Smooth muscle cell (in vitro differentiated cells): ENCODE data around the gene RNF227. TPM values are rescaled to one million over a fixed set of nuclear protein-coding genes. Genes with fewer than 3 reads are reported as not detected.

Source experiments
- DNase-seq: peaks from one replicate; lab custom pipeline; 2025; ENCODE audit not compliant: unreplicated experiment; lab: John Stamatoyannopoulos, UW
- H2AFZ ChIP-seq: fragments of 200-600 bp; sonication (generic); 2 replicates; pipeline ENCODE4 v1.6.0; 2016; ENCODE audit warnings: antibody characterized with exemption, low read depth, mild to moderate bottlenecking
- H3F3A ChIP-seq: fragments of 200-600 bp; sonication (generic); 2 replicates; pipeline ENCODE4 v1.6.0; 2017; ENCODE audit warnings: antibody characterized with exemption, low read depth
- H3K27ac ChIP-seq: fragments of 200-600 bp; sonication (generic); 2 replicates; pipeline ENCODE4 v1.5.1; 2016; ENCODE audit warnings: low read depth, mild to moderate bottlenecking
- H3K27me3 ChIP-seq: fragments of 200-600 bp; sonication (generic); 2 replicates; pipeline ENCODE4 v1.6.1; 2016; ENCODE audit warnings: low read depth, mild to moderate bottlenecking
- H3K36me3 ChIP-seq: fragments of 200-600 bp; sonication (generic); 2 replicates; pipeline ENCODE4 v1.5.1; 2016; ENCODE audit warnings: low read depth
- H3K4me1 ChIP-seq: fragments of 200-600 bp; sonication (generic); 2 replicates; pipeline ENCODE4 v1.5.1; 2016; ENCODE audit warnings: low read depth
- H3K4me2 ChIP-seq: fragments of 200-600 bp; sonication (generic); 2 replicates; pipeline ENCODE4 v1.6.0; 2016; ENCODE audit warnings: mild to moderate bottlenecking
- H3K4me3 ChIP-seq: fragments of 200-600 bp; sonication (generic); 2 replicates; pipeline ENCODE4 v1.5.1; 2016; ENCODE audit warnings: mild to moderate bottlenecking
- H3K79me2 ChIP-seq: fragments of 200-600 bp; sonication (generic); 2 replicates; pipeline ENCODE4 v1.6.0; 2016; ENCODE audit warnings: low read depth, mild to moderate bottlenecking
- H3K9ac ChIP-seq: fragments of 200-600 bp; sonication (generic); 2 replicates; pipeline ENCODE4 v1.6.0; 2016; ENCODE audit warnings: low read depth
- H3K9me3 ChIP-seq: fragments of 200-600 bp; sonication (generic); replicated peaks from 2 replicates; pipeline ENCODE4 v1.5.1; 2016; ENCODE audit warnings: low read depth
- H4K20me1 ChIP-seq: fragments of 200-600 bp; sonication (generic); 2 replicates; pipeline ENCODE4 v1.6.0; 2016; ENCODE audit warnings: low read depth
- CTCF ChIP-seq: fragments of 200-600 bp; sonication (generic); IDR thresholded peaks from 2 replicates; pipeline ENCODE4 v1.5.1; 2017; ENCODE audit warnings: borderline replicate concordance, mild to moderate bottlenecking, antibody characterized with exemption; ENCODE audit not compliant: insufficient read depth, poor library complexity, severe bottlenecking
- whole genome bisulfite sequencing: methylation state at CpG from one replicate; pipeline ENCODE4 v1.1.7; 2016; ENCODE audit warnings: low lambda C conversion rate; 5-methylcytosine and 5-hydroxymethylcytosine counted together
- polyA plus RNA-seq: library from polyadenylated mRNA; unstranded; fragments of >200 nt; fragmentation: Nextera tagmentation; extraction: Ambion mirVana; gene quantifications from 2 replicates; pipeline ENCODE4 v1.2.1, GENCODE V29; 2016
- total RNA-seq: library from RNA; depleted of rRNA; stranded (reverse); fragments of >200 nt; gene quantifications from 2 replicates; pipeline ENCODE4 v1.2.3, GENCODE V29; 2014

Gene RNF227
- total and polyA plus RNA-seq, 2 experiments from 2014 or later, result 3.4 to 3.5 TPM

GRCh38 chr17:7903154-7904103 lies 12.7 kb downstream of the RNF227 start:
- H3K79me2 ChIP-seq, result no peaks in the 10 kb centered on the region
- H3K4me2 ChIP-seq, result no peak overlapping the region
- no peak for DNase-seq
- H2AFZ ChIP-seq, result no peak overlapping the region
- no peak overlapping the region for H3K9ac ChIP-seq
- H3K9me3 ChIP-seq, result no peaks in the 10 kb centered on the region
- no peaks in the 10 kb centered on the region for H3F3A ChIP-seq
- H3K27me3 ChIP-seq, result no peaks in the 10 kb centered on the region
- TF ChIP-seq CTCF, result no peak
- 87% methylated on average over 22 of the region's 22 CpGs for WGBS
- H3K27ac ChIP-seq, result no peak overlapping the region
- no peaks in the 10 kb centered on the region for H4K20me1 ChIP-seq
- H3K4me1 ChIP-seq, result peaks cover 12% of the 10 kb centered on the region
- peaks cover 7% of the 10 kb centered on the region for H3K36me3 ChIP-seq
- no peak overlapping the region for H3K4me3 ChIP-seq

GRCh38 chr17:7897773-7898172 lies 18.3 kb downstream of the RNF227 start:
- Histone ChIP-seq H3K4me3 (no peak overlapping the region), H3F3A (no peaks in the 10 kb centered on the region), H3K4me2 (no peak overlapping the region), H4K20me1 (no peaks in the 10 kb centered on the region), H3K27ac (no peak overlapping the region), H3K27me3 (no peaks in the 10 kb centered on the region), H3K36me3 (peaks cover 5% of the 10 kb centered on the region), H3K4me1 (no peaks in the 10 kb centered on the region), H3K9ac (no peak overlapping the region), H2AFZ (no peak overlapping the region), H3K9me3 (no peaks in the 10 kb centered on the region), H3K79me2 (no peaks in the 10 kb centered on the region)
- no peak for DNase-seq
- peak; percentile 50 for TF ChIP-seq CTCF
- 55% methylated on average over 6 of the region's 6 CpGs for WGBS

- WGBS, result 94% methylated on average over 13 of the region's 13 CpGs
- H3K36me3 ChIP-seq, result peaks cover 5% of the 10 kb centered on the region
- H3K4me3 ChIP-seq, result no peak overlapping the region
- H2AFZ ChIP-seq, result no peak overlapping the region
- no peak overlapping the region for H3K4me2 ChIP-seq
- H3K4me1 ChIP-seq, result no peaks in the 10 kb centered on the region
- no peak for TF ChIP-seq CTCF
- H3F3A ChIP-seq, result no peaks in the 10 kb centered on the region
- H4K20me1 ChIP-seq, result no peaks in the 10 kb centered on the region
- H3K9me3 ChIP-seq, result no peaks in the 10 kb centered on the region
- H3K27me3 ChIP-seq, result no peaks in the 10 kb centered on the region
- no peaks in the 10 kb centered on the region for H3K79me2 ChIP-seq
- DNase-seq, result no peak
- H3K27ac ChIP-seq, result no peak overlapping the region
- H3K9ac ChIP-seq, result no peak overlapping the region
Observed at GRCh38 chr17:7897090-7897489, 19.0 kb downstream of the RNF227 start.
